Measurements from ENCODE around the gene ZCCHC24. TPM values are rescaled to one million over a fixed set of nuclear protein-coding genes. Genes with fewer than 3 reads are reported as not detected.
"Not testable (repeated sequence)": the region's sequence is repeated elsewhere in the genome, so short reads cannot be mapped to it uniquely, and the experiment has no call there.

ZCCHC24 gene
- total and polyA plus RNA-seq, 2 donors from 2014 or later: 8.4 to 21.3 TPM

GRCh38 chr10:79448732-79449049 is 3.3 kb upstream of the ZCCHC24 start:
- Histone ChIP-seq H3K9ac (ENCODE audit: low read length in 3 of 3) (no peak overlapping the region), H3K27me3 (ENCODE audit: control insufficient read depth, insufficient read depth, low read length) (no peaks in the 10 kb centered on the region), H3K4me1 (ENCODE audit: control insufficient read depth in 2 of 3, insufficient read depth in 2 of 3, low read depth in 1 of 3, low read length in 3 of 3) (peaks cover 0 to 12% (median 0%) of the 10 kb centered on the region in 3 donors), H3K9me3 (ENCODE audit: control insufficient read depth in 2 of 3, insufficient read depth in 1 of 3, low read length in 3 of 3) (no peaks in the 10 kb centered on the region), H3K4me3 (ENCODE audit: low read length in 3 of 3) (no peak overlapping the region), H3K36me3 (ENCODE audit: control insufficient read depth in 2 of 3, insufficient read depth in 3 of 3, low read length in 3 of 3) (no peaks in the 10 kb centered on the region), H3K27ac (ENCODE audit: low read depth in 2 of 2, low read length in 2 of 2) (no peak overlapping the region)
- FAIRE-seq (no peak), DNase-seq (no peak)
- intact Hi-C loops (cut with DNase I): no loop called here
- TF ChIP-seq CTCF (IDR thresholded peaks at IDR 0.05; ENCODE audit: borderline replicate concordance, extremely low read depth, insufficient read depth): no peak

GRCh38 chr10:79447911-79448731 is 2.7 kb upstream of the ZCCHC24 start:
- Histone ChIP-seq H3K27me3 (ENCODE audit: control insufficient read depth, insufficient read depth, low read length) (no peaks in the 10 kb centered on the region), H3K4me1 (ENCODE audit: control insufficient read depth in 2 of 3, insufficient read depth in 2 of 3, low read depth in 1 of 3, low read length in 3 of 3) (peaks cover 0 to 15% (median 0%) of the 10 kb centered on the region in 3 donors), H3K4me3 (ENCODE audit: low read length in 3 of 3) (no peak overlapping the region), H3K9me3 (ENCODE audit: control insufficient read depth in 2 of 3, insufficient read depth in 1 of 3, low read length in 3 of 3) (no peaks in the 10 kb centered on the region), H3K9ac (ENCODE audit: low read length in 3 of 3) (no peak overlapping the region), H3K36me3 (ENCODE audit: control insufficient read depth in 2 of 3, insufficient read depth in 3 of 3, low read length in 3 of 3) (no peaks in the 10 kb centered on the region), H3K27ac (ENCODE audit: low read depth in 2 of 2, low read length in 2 of 2) (no peak overlapping the region)
- DNase-seq (peak in 1 of 5 donors; percentile 22), FAIRE-seq (no peak)
- intact Hi-C loops (cut with DNase I): no loop called here
- TF ChIP-seq CTCF (IDR thresholded peaks at IDR 0.05; ENCODE audit: borderline replicate concordance, extremely low read depth, insufficient read depth): no peak

- H3K36me3 ChIP-seq (ENCODE audit: control insufficient read depth in 2 of 3, insufficient read depth in 3 of 3, low read length in 3 of 3); H3K9ac ChIP-seq (ENCODE audit: low read length in 3 of 3); FAIRE-seq; intact Hi-C loops (cut with DNase I); H3K9me3 ChIP-seq (ENCODE audit: control insufficient read depth in 2 of 3, insufficient read depth in 1 of 3, low read length in 3 of 3); H3K27me3 ChIP-seq (ENCODE audit: control insufficient read depth, insufficient read depth, low read length); H3K4me3 ChIP-seq (ENCODE audit: low read length in 3 of 3); H3K27ac ChIP-seq (ENCODE audit: low read depth in 2 of 2, low read length in 2 of 2): not testable (repeated sequence)
- DNase-seq: peak in 1 of 5 donors; percentile 17
- peaks cover 0 to 19% (median 0%) of the 10 kb centered on the region in 3 donors for H3K4me1 ChIP-seq (ENCODE audit: control insufficient read depth in 2 of 3, insufficient read depth in 2 of 3, low read depth in 1 of 3, low read length in 3 of 3)
Measured at GRCh38 chr10:79447249-79447648, 1.8 kb upstream of the ZCCHC24 start.

- peak overlapping the region in 1 of 3 donors; percentile 12 for H3K9ac ChIP-seq (ENCODE audit: low read length in 3 of 3)
- FAIRE-seq: no peak
- no peaks in the 10 kb centered on the region for H3K9me3 ChIP-seq (ENCODE audit: control insufficient read depth in 2 of 3, insufficient read depth in 1 of 3, low read length in 3 of 3)
- H3K27me3 ChIP-seq (ENCODE audit: control insufficient read depth, insufficient read depth, low read length): no peaks in the 10 kb centered on the region
- intact Hi-C loops (cut with DNase I): no loop called here
- no peak overlapping the region for H3K27ac ChIP-seq (ENCODE audit: low read depth in 2 of 2, low read length in 2 of 2)
- peak overlapping the region; percentile 47 to 77 (median 57) for H3K4me3 ChIP-seq (ENCODE audit: low read length in 3 of 3)
- TF ChIP-seq CTCF (IDR thresholded peaks at IDR 0.05; ENCODE audit: borderline replicate concordance, extremely low read depth, insufficient read depth): no peak
- DNase-seq: no peak
- peaks cover 0 to 19% (median 0%) of the 10 kb centered on the region in 3 donors for H3K4me1 ChIP-seq (ENCODE audit: control insufficient read depth in 2 of 3, insufficient read depth in 2 of 3, low read depth in 1 of 3, low read length in 3 of 3)
- H3K36me3 ChIP-seq (ENCODE audit: control insufficient read depth in 2 of 3, insufficient read depth in 3 of 3, low read length in 3 of 3): no peaks in the 10 kb centered on the region
Measured at GRCh38 chr10:79446758-79447084, 1.3 kb upstream of the ZCCHC24 start.

Data from kidney (tissue), 14 donors.